ENCODE measurements around the gene ACE. TPM values are rescaled to one million over a fixed set of nuclear protein-coding genes. Genes with fewer than 3 reads are reported as not detected.
A peak's percentile ranks its signal among the peaks of the same experiment; 100 is the strongest.

The ACE gene
- total and polyA plus RNA-seq, 2 experiments from 2014 or later: 0.82 to 9.1 TPM

GRCh38 chr17:63533433-63534077 is 56.7 kb downstream of the ACE start:
- Histone ChIP-seq H3K27ac (ENCODE audit: low read depth) (no peak overlapping the region), H4K20me1 (replicated peaks; ENCODE audit: insufficient read depth) (no peaks in the 10 kb centered on the region), H2AFZ (no peak overlapping the region), H3F3A (replicated peaks; ENCODE audit: low read depth) (no peaks in the 10 kb centered on the region), H3K9me2 (ENCODE audit: insufficient read depth) (no peaks in the 10 kb centered on the region), H3K4me2 (0 out of 2 replicates have a peak overlapping the region, but pooled peaks have one; percentile 38), H3K79me2 (replicated peaks; ENCODE audit: insufficient read depth) (no peaks in the 10 kb centered on the region), H3K4me1 (ENCODE audit: insufficient read depth) (peaks cover 2% of the 10 kb centered on the region; the same call in 1 of the 2 replicates), H3K36me3 (ENCODE audit: insufficient read depth) (no peaks in the 10 kb centered on the region), H3K4me3 (no peak overlapping the region), H3K27me3 (ENCODE audit: insufficient read depth) (peaks cover 15% of the 10 kb centered on the region)
- no peak overlapping the region for H3K4me3 Mint-ChIP-seq
- no peak overlapping the region for H3K27ac Mint-ChIP-seq
- ATAC-seq: no peak
- no peaks in the 10 kb centered on the region for H3K9me3 Mint-ChIP-seq
- TF ChIP-seq CREB1 (CRISPR knock-in tag; IDR thresholded peaks at IDR 0.05; ENCODE audit: low read depth) (no peak), JUNB (IDR thresholded peaks at IDR 0.05; ENCODE audit: unreplicated experiment) (no peak), CTCF (conservative IDR thresholded peaks at IDR 0.05; ENCODE audit: low read depth in 2 of 2) (no peak)
- peaks cover 16% of the 10 kb centered on the region; the same call in 2 of the 3 replicates for H3K4me1 Mint-ChIP-seq
- no peaks in the 10 kb centered on the region for H3K36me3 Mint-ChIP-seq (ENCODE audit: low read depth)
- DNase-seq (ENCODE audit: low spot score): peak; percentile 27
- peaks cover 9% of the 10 kb centered on the region for H3K27me3 Mint-ChIP-seq (ENCODE audit: insufficient read depth, low read depth, poor library complexity)

GRCh38 chr17:63534078-63534570 is 57.3 kb downstream of the ACE start:
- Histone ChIP-seq H3K79me2 (replicated peaks; ENCODE audit: insufficient read depth) (no peaks in the 10 kb centered on the region), H3K4me1 (ENCODE audit: insufficient read depth) (peaks cover 4% of the 10 kb centered on the region; the same call in 1 of the 2 replicates), H3K27me3 (ENCODE audit: insufficient read depth) (peaks cover 20% of the 10 kb centered on the region), H2AFZ (no peak overlapping the region), H3K4me3 (no peak overlapping the region), H3K4me2 (no peak overlapping the region), H3K9me2 (ENCODE audit: insufficient read depth) (no peaks in the 10 kb centered on the region), H4K20me1 (replicated peaks; ENCODE audit: insufficient read depth) (no peaks in the 10 kb centered on the region), H3K36me3 (ENCODE audit: insufficient read depth) (no peaks in the 10 kb centered on the region), H3F3A (replicated peaks; ENCODE audit: low read depth) (no peaks in the 10 kb centered on the region), H3K27ac (ENCODE audit: low read depth) (no peak overlapping the region)
- H3K9me3 Mint-ChIP-seq: no peaks in the 10 kb centered on the region
- TF ChIP-seq ZNF331 (CRISPR knock-in tag; IDR thresholded peaks at IDR 0.05; ENCODE audit: low read depth): no peak
- TF ChIP-seq CTCF (conservative IDR thresholded peaks at IDR 0.05; ENCODE audit: low read depth in 2 of 2): no peak
- TF ChIP-seq JUNB (IDR thresholded peaks at IDR 0.05; ENCODE audit: unreplicated experiment): no peak
- ATAC-seq (no peak), DNase-seq (ENCODE audit: low spot score) (no peak)
- no peak overlapping the region for H3K27ac Mint-ChIP-seq
- H3K36me3 Mint-ChIP-seq (ENCODE audit: low read depth): no peaks in the 10 kb centered on the region
- peaks cover 14% of the 10 kb centered on the region for H3K27me3 Mint-ChIP-seq (ENCODE audit: insufficient read depth, low read depth, poor library complexity)
- peaks cover 16% of the 10 kb centered on the region; the same call in 2 of the 3 replicates for H3K4me1 Mint-ChIP-seq
- H3K4me3 Mint-ChIP-seq: no peak overlapping the region
